GM12878 (cell line): Measurements from ENCODE around the gene SPATA2. TPM values are rescaled to one million over a fixed set of nuclear protein-coding genes. Genes with fewer than 3 reads are reported as not detected.

Experiments
- ATAC-seq: fragments of 200-7000 bp; cut with Tn5 transposase; 3 replicates; pipeline ENCODE4 v1.9.1; 2020; ENCODE audit warnings: mild to moderate bottlenecking, moderate library complexity
- BruUV-seq: library from RNA; stranded (reverse); fragments of 400-500 nt; replicated peaks from 2 replicates; lab custom pipeline; 2021; lab: Mats Ljungman, UMichigan
- CTCF ChIA-PET: fragments of 300-600 bp; sonication (Branson Sonifier 250); formaldehyde crosslinking; extraction: SDS; loops from one replicate; lab custom pipeline; 2021; ENCODE audit warnings: inconsistent platforms; lab: Yijun Ruan, JAX
- POLR2A ChIA-PET: fragments of 350-600 bp; formaldehyde crosslinking; extraction: SDS; loops from one replicate; lab custom pipeline; 2021; ENCODE audit warnings: inconsistent platforms; lab: Charles Lee
- RAD21 ChIA-PET: fragments of 300-600 bp; sonication (Branson Sonifier 250); formaldehyde crosslinking; loops from one replicate; lab custom pipeline; 2023; ENCODE audit warnings: antibody characterized with exemption; ENCODE audit not compliant: unreplicated experiment; lab: Charles Lee
- SMC1A ChIA-PET: fragments of 300-600 bp; sonication (Branson Sonifier 250); formaldehyde crosslinking; loops from one replicate; lab custom pipeline; 2023; ENCODE audit not compliant: unreplicated experiment, uncharacterized antibody; lab: Charles Lee
- DNase-seq: peaks from one replicate; pipeline ENCODE4 v3.0.0-alpha.2; 2011; ENCODE audit warnings: low read depth, low spot score
- FAIRE-seq: peaks from 3 replicates; lab custom pipeline; 2011; peaks lifted over from hg19 to GRCh38; lab: Jason Lieb, UNC
- H2AFZ ChIP-seq: 2 replicates; pipeline ENCODE4 v1.6.0; 2011; ENCODE audit warnings: low read depth, low read length, control low read depth; ENCODE audit not compliant: control insufficient read depth
- H3K27ac ChIP-seq: 2 replicates; pipeline ENCODE4 v1.5.1; 2011; ENCODE audit warnings: control low read depth; ENCODE audit not compliant: control insufficient read depth, insufficient read depth
- H3K27me3 ChIP-seq, 2 experiments: replicated peaks in 1 of 2; 2 replicates each; pipeline versions ENCODE4 v1.6.0 to v1.6.1; 2011; ENCODE audit warnings: low read length in 1 of 2; ENCODE audit not compliant: control insufficient read depth in 2 of 2, insufficient read depth in 2 of 2
- H3K36me3 ChIP-seq, 2 experiments: 2 replicates each; pipeline ENCODE4 v1.5.1; 2011; ENCODE audit warnings: low read length in 1 of 2; ENCODE audit not compliant: control insufficient read depth in 2 of 2, insufficient read depth in 2 of 2
- H3K4me1 ChIP-seq: 2 replicates; pipeline ENCODE4 v1.6.1; 2011; ENCODE audit warnings: mild to moderate bottlenecking, low read length, moderate library complexity, mixed read lengths; ENCODE audit not compliant: control insufficient read depth, insufficient read depth
- H3K4me2 ChIP-seq: 2 replicates; pipeline ENCODE4 v1.6.0; 2011; ENCODE audit warnings: control low read depth; ENCODE audit not compliant: control insufficient read depth, insufficient read depth
- H3K4me3 ChIP-seq: fragments of 200-600 bp; sonication (generic); 2 replicates; pipeline ENCODE4 v1.5.1; 2016
- H3K79me2 ChIP-seq: 2 replicates; pipeline ENCODE4 v1.6.0; 2011; ENCODE audit warnings: low read length; ENCODE audit not compliant: control insufficient read depth, insufficient read depth
- H3K9ac ChIP-seq: 2 replicates; pipeline ENCODE4 v1.8.0; 2011; ENCODE audit warnings: low read length, control low read depth, mixed read lengths; ENCODE audit not compliant: control insufficient read depth, insufficient read depth
- H3K9me3 ChIP-seq: replicated peaks from 3 replicates; pipeline ENCODE4 v1.5.1; 2011; ENCODE audit warnings: mild to moderate bottlenecking, low read length; ENCODE audit not compliant: control insufficient read depth, insufficient read depth
- H4K20me1 ChIP-seq: 2 replicates; pipeline ENCODE4 v1.6.0; 2011; ENCODE audit not compliant: control insufficient read depth, insufficient read depth
- ASH2L ChIP-seq: fragments of 300-600, 200-600 bp; sonication (generic); IDR thresholded peaks from 2 replicates; pipeline ENCODE4 v1.6.1; 2017; ENCODE audit warnings: low read depth, mild to moderate bottlenecking, borderline replicate concordance
- BCLAF1 ChIP-seq: fragments of 450-650 bp; IDR thresholded peaks from 2 replicates; pipeline ENCODE4 v1.6.1; 2017; ENCODE audit warnings: antibody characterized with exemption, mild to moderate bottlenecking, moderate library complexity
- CBFB ChIP-seq: IDR thresholded peaks from 2 replicates; pipeline ENCODE4 v1.6.1; 2016; ENCODE audit warnings: antibody characterized with exemption, low read depth
- CHD1 ChIP-seq: IDR thresholded peaks from 2 replicates; pipeline ENCODE4 v1.6.1; 2012; ENCODE audit warnings: low read depth, low read length, improper control_type of control experiment
- CHD2 ChIP-seq: IDR thresholded peaks from 2 replicates; pipeline ENCODE4 v1.6.1; 2011; ENCODE audit warnings: low read depth, low read length, improper control_type of control experiment, borderline replicate concordance
- CREB1 ChIP-seq: IDR thresholded peaks from 2 replicates; pipeline ENCODE4 v1.6.1; 2012; ENCODE audit warnings: low read depth, mild to moderate bottlenecking, inconsistent platforms
- CTCF ChIP-seq, 3 experiments: IDR thresholded peaks in 2 of 3; conservative IDR thresholded peaks in 1 of 3; 2 replicates each; pipeline ENCODE4 v1.5.1; 2011; ENCODE audit warnings: low read depth in 3 of 3, low read length in 3 of 3, mild to moderate bottlenecking in 3 of 3, control low read depth in 2 of 3, moderate library complexity in 2 of 3, inconsistent platforms in 1 of 3, mixed read lengths in 1 of 3; ENCODE audit not compliant: control insufficient read depth in 2 of 3, insufficient read depth in 1 of 3; ENCODE audit errors: extremely low read depth in 1 of 3
- ESRRA ChIP-seq: IDR thresholded peaks from 2 replicates; pipeline ENCODE4 v1.6.1; 2012; ENCODE audit warnings: mild to moderate bottlenecking, low read length, improper control_type of control experiment
- IRF5 ChIP-seq: fragments of 450-650 bp; IDR thresholded peaks from 2 replicates; pipeline ENCODE4 v1.6.1; 2017; ENCODE audit warnings: borderline replicate concordance
- JUNB ChIP-seq: IDR thresholded peaks from 2 replicates; pipeline ENCODE4 v1.6.1; 2016; ENCODE audit warnings: antibody characterized with exemption, mild to moderate bottlenecking
- JUND ChIP-seq: IDR thresholded peaks from 2 replicates; pipeline ENCODE4 v1.6.1; 2012; ENCODE audit warnings: low read depth, mild to moderate bottlenecking, low read length, improper control_type of control experiment, moderate library complexity
- MEF2B ChIP-seq: fragments of 450-650 bp; IDR thresholded peaks from 2 replicates; pipeline ENCODE4 v1.6.1; 2018; ENCODE audit warnings: mild to moderate bottlenecking, moderate library complexity; ENCODE audit not compliant: partially characterized antibody, poor library complexity, severe bottlenecking
- MYC ChIP-seq: IDR thresholded peaks from 2 replicates; pipeline ENCODE4 v1.6.1; 2011; ENCODE audit warnings: mild to moderate bottlenecking, low read length, moderate library complexity, inconsistent platforms; ENCODE audit not compliant: insufficient read depth, insufficient replicate concordance, insufficient read length, severe bottlenecking
- POLR2A ChIP-seq: IDR thresholded peaks from 2 replicates; pipeline ENCODE4 v1.6.1; 2011; ENCODE audit warnings: low read depth, mild to moderate bottlenecking, low read length
- RAD51 ChIP-seq: fragments of 450-650 bp; IDR thresholded peaks from 2 replicates; pipeline ENCODE4 v1.6.1; 2016; ENCODE audit warnings: moderate library complexity, mild to moderate bottlenecking, inconsistent platforms
- STAT1 ChIP-seq: fragments of 450-650 bp; conservative IDR thresholded peaks from 2 replicates; pipeline ENCODE4 v1.6.1; 2014; ENCODE audit warnings: antibody characterized with exemption, mild to moderate bottlenecking
- TCF7 ChIP-seq: IDR thresholded peaks from 2 replicates; pipeline ENCODE4 v1.6.1; 2014; ENCODE audit warnings: antibody characterized with exemption, borderline replicate concordance
- ZBED1 ChIP-seq: IDR thresholded peaks from 2 replicates; pipeline ENCODE4 v1.6.1; 2016; ENCODE audit warnings: borderline replicate concordance
- WGBS: methylation state at CpG from one replicate; pipeline ENCODE4 v1.1.6; 2016; ENCODE audit warnings: low lambda C conversion rate; ENCODE audit not compliant: insufficient replicate concordance, insufficient coverage; ENCODE audit errors: missing lambda C conversion rate; 5-methylcytosine and 5-hydroxymethylcytosine counted together
- in situ Hi-C: fragments of 300-500 bp; cut with MboI; formaldehyde crosslinking; loops from 9 replicates; pipeline ENCODE4 v1.14.3; 2018; ENCODE audit warnings: mixed read lengths
- intact Hi-C: fragments of 100-400 bp; cut with micrococcal nuclease; formaldehyde crosslinking; loops from one replicate; pipeline ENCODE4 v1.14.2; 2022; ENCODE audit not compliant: unreplicated experiment
- polyA plus RNA-seq, 11 experiments: library from polyadenylated mRNA; depleted of rRNA in 4 of 11; unstranded in 6 of 11; stranded (reverse) in 5 of 11; fragments of >200 nt; fragmentation: Nextera tagmentation in 4 of 11; fragmentation: Illumina TruSeq in 1 of 11; extraction: Ambion mirVana in 4 of 11; extraction: Trizol in 1 of 11; gene quantifications; 1 replicate in 1 of 11; 2 replicates in 10 of 11; pipeline versions ENCODE4 v1.2.1 to v1.2.3, GENCODE V29; 2011 to 2016; ENCODE audit warnings: inconsistent platforms in 2 of 11, missing spikeins in 2 of 11, low read depth in 1 of 11
- total RNA-seq, 4 experiments: library from RNA; depleted of rRNA in 3 of 4; stranded (reverse); fragments of >200 nt in 3 of 4; fragmentation: Illumina TruSeq in 1 of 4; extraction: Trizol in 1 of 4; gene quantifications; 2 replicates each; pipeline versions ENCODE4 v1.2.1 to v1.2.3, GENCODE V29; 2013 to 2021

The SPATA2 gene
- total and polyA plus RNA-seq, 10 of the 15 experiments (the other 5 are each of a cell fraction or from before 2014, with no cell fraction given) = 0.93 to 11.7 (median 5.6) TPM

GRCh38 chr20:49908258-49908565, 7.1 kb downstream of the SPATA2 start:
- BruUV-seq = no TSS peak
- Histone ChIP-seq H3K36me3 (peaks cover 20 to 23% of the 10 kb centered on the region in 2 experiments; a peak in 3 of 4 replicates), H3K27ac (no peak overlapping the region), H3K4me2 (no peak overlapping the region), H3K27me3 (no peaks in the 10 kb centered on the region), H2AFZ (no peak overlapping the region), H3K4me1 (no peaks in the 10 kb centered on the region), H3K79me2 (peaks cover 11% of the 10 kb centered on the region), H3K9me3 (no peaks in the 10 kb centered on the region), H3K9ac (no peak overlapping the region), H4K20me1 (no peaks in the 10 kb centered on the region; the same call in 1 of the 2 replicates), H3K4me3 (no peak overlapping the region)
- no peak for TF ChIP-seq JUND
- no peak for TF ChIP-seq POLR2A
- TF ChIP-seq ASH2L = no peak
- no peak for TF ChIP-seq MEF2B
- no peak for TF ChIP-seq TCF7
- TF ChIP-seq ESRRA = no peak
- TF ChIP-seq CHD2 = no peak
- TF ChIP-seq IRF5 = no peak
- no peak for TF ChIP-seq RAD51
- TF ChIP-seq ZBED1 = no peak
- TF ChIP-seq CHD1 = no peak
- no peak for TF ChIP-seq CREB1
- no peak for TF ChIP-seq JUNB
- no peak for TF ChIP-seq MYC
- TF ChIP-seq CBFB = no peak
- TF ChIP-seq BCLAF1 = no peak
- TF ChIP-seq CTCF (IDR thresholded peaks at IDR 0.05 in 2 of 3, conservative IDR thresholded peaks at IDR 0.05 in 1 of 3; ENCODE audit: control insufficient read depth in 2 of 3, extremely low read depth in 1 of 3, insufficient read depth in 1 of 3, low read depth in 3 of 3, low read length in 3 of 3) = no peak
- TF ChIP-seq STAT1 = no peak
- POLR2A ChIA-PET = no interaction called here
- in situ Hi-C loops = no loop called here
- RAD21 ChIA-PET = no interaction called here
- no peak for DNase-seq
- intact Hi-C loops = no loop called here
- CTCF ChIA-PET = no interaction called here
- SMC1A ChIA-PET = no interaction called here
- 98% methylated on average over 11 of the region's 11 CpGs for WGBS
- ATAC-seq = no peak
- FAIRE-seq = no peak
